Measurements from ENCODE around the gene OSTM1.
"Not testable (repeated sequence)": the region's sequence is repeated elsewhere in the genome, so short reads cannot be mapped to it uniquely, and the experiment has no call there.

The OSTM1 gene

GRCh38 chr6:108016283-108016682 lies 58.3 kb downstream of the OSTM1 start:
- DNase-seq, result not testable (repeated sequence)

GRCh38 chr6:108013787-108014439 lies 60.6 kb downstream of the OSTM1 start:
- DNase-seq, result no peak

- DNase-seq, result no peak
Measured at GRCh38 chr6:108009894-108010293, 64.6 kb downstream of the OSTM1 start.

GRCh38 chr6:108009258-108009657 lies 65.3 kb downstream of the OSTM1 start:
- not testable (repeated sequence) for DNase-seq

- DNase-seq, result no peak
Measured at GRCh38 chr6:108008363-108008762, 66.2 kb downstream of the OSTM1 start.

GRCh38 chr6:108005961-108006360 lies 68.6 kb downstream of the OSTM1 start:
- no peak for DNase-seq

- no peak for DNase-seq
Measured at GRCh38 chr6:108004861-108005260, 69.7 kb downstream of the OSTM1 start.

- DNase-seq, result no peak
Measured at GRCh38 chr6:108002365-108003221, 71.9 kb downstream of the OSTM1 start.

- DNase-seq, result no peak
Measured at GRCh38 chr6:108001696-108002231, 72.8 kb downstream of the OSTM1 start.

- not testable (repeated sequence) for DNase-seq
Measured at GRCh38 chr6:108000259-108000658, 74.3 kb downstream of the OSTM1 start.

- no peak for DNase-seq
Measured at GRCh38 chr6:107999341-107999740, 75.2 kb downstream of the OSTM1 start.

GRCh38 chr6:107991772-107992550 lies 82.6 kb downstream of the OSTM1 start:
- DNase-seq, result no peak
